Neuronal stem cell (in vitro differentiated cells): ENCODE measurements around the gene BCAS1.

Experiments used
- DNase-seq: peaks from one replicate; pipeline ENCODE4 v3.0.0-alpha.2; 2013; ENCODE audit warnings: low spot score
- H2AFZ ChIP-seq: one replicate; pipeline ENCODE4 v1.6.1; 2013; ENCODE audit warnings: mild to moderate bottlenecking, low read length, inconsistent platforms
- H2AK5ac ChIP-seq: 2 replicates; pipeline ENCODE4 v1.6.1; 2013; ENCODE audit warnings: low read depth, mild to moderate bottlenecking, inconsistent platforms, low read length, moderate library complexity, mixed read lengths
- H2BK120ac ChIP-seq: 2 replicates; pipeline ENCODE4 v1.6.1; 2013; ENCODE audit warnings: low read depth, mild to moderate bottlenecking, inconsistent platforms, low read length, moderate library complexity, mixed read lengths
- H2BK12ac ChIP-seq: one replicate; pipeline ENCODE4 v1.6.1; 2013; ENCODE audit warnings: low read length, inconsistent platforms
- H2BK15ac ChIP-seq: 2 replicates; pipeline ENCODE4 v1.6.1; 2013; ENCODE audit warnings: mild to moderate bottlenecking, low read length, inconsistent platforms, mixed read lengths
- H2BK5ac ChIP-seq: one replicate; pipeline ENCODE4 v1.6.1; 2013; ENCODE audit warnings: inconsistent platforms, mild to moderate bottlenecking, low read length, moderate library complexity
- H3K14ac ChIP-seq: one replicate; pipeline ENCODE4 v1.6.1; 2013; ENCODE audit warnings: low read length, inconsistent platforms
- H3K18ac ChIP-seq: 2 replicates; pipeline ENCODE4 v1.6.1; 2013; ENCODE audit warnings: low read length, inconsistent platforms
- H3K23ac ChIP-seq: 2 replicates; pipeline ENCODE4 v1.6.1; 2013; ENCODE audit warnings: low read depth, mild to moderate bottlenecking, mixed read lengths, low read length, inconsistent platforms; ENCODE audit not compliant: poor library complexity
- H3K27ac ChIP-seq: replicated peaks from 3 replicates; pipeline ENCODE4 v1.5.1; 2013; ENCODE audit warnings: low read length, inconsistent platforms
- H3K27me3 ChIP-seq, 3 experiments: 2 replicates each; pipeline ENCODE4 v1.6.1; 2013; ENCODE audit warnings: low read length in 3 of 3, mild to moderate bottlenecking in 2 of 3, inconsistent platforms in 1 of 3, low read depth in 1 of 3, mixed read lengths in 1 of 3, moderate library complexity in 1 of 3; ENCODE audit not compliant: control insufficient read depth in 3 of 3, insufficient read depth in 3 of 3
- H3K36me3 ChIP-seq, 2 donors: replicated peaks in 1 of 2; 2 replicates each; pipeline ENCODE4 v1.6.1; 2013; ENCODE audit warnings: low read length in 2 of 2; ENCODE audit not compliant: control insufficient read depth in 2 of 2, insufficient read depth in 2 of 2
- H3K4ac ChIP-seq: 2 replicates; pipeline ENCODE4 v1.6.1; 2013; ENCODE audit warnings: inconsistent platforms, mild to moderate bottlenecking, low read length, moderate library complexity
- H3K4me1 ChIP-seq, 2 donors: 1 replicate in 1 of 2; 2 replicates in 1 of 2; pipeline ENCODE4 v1.6.1; 2013; ENCODE audit warnings: low read length in 2 of 2, low read depth in 1 of 2; ENCODE audit not compliant: control insufficient read depth in 2 of 2, insufficient read depth in 1 of 2
- H3K4me2 ChIP-seq: one replicate; pipeline ENCODE4 v1.6.1; 2013; ENCODE audit warnings: mild to moderate bottlenecking, low read length, inconsistent platforms; ENCODE audit not compliant: insufficient read depth, poor library complexity, severe bottlenecking
- H3K4me3 ChIP-seq, 2 donors: 2 replicates each; pipeline ENCODE4 v1.5.1; 2013; ENCODE audit warnings: low read length in 2 of 2, mild to moderate bottlenecking in 2 of 2, inconsistent platforms in 1 of 2, moderate library complexity in 1 of 2
- H3K79me1 ChIP-seq: one replicate; pipeline ENCODE4 v1.6.1; 2013; ENCODE audit warnings: low read depth, mild to moderate bottlenecking, inconsistent platforms, low read length, moderate library complexity
- H3K9ac ChIP-seq: one replicate; pipeline ENCODE4 v1.6.1; 2013; ENCODE audit warnings: mild to moderate bottlenecking, low read depth, low read length, inconsistent platforms; ENCODE audit not compliant: poor library complexity
- H3K9me3 ChIP-seq, 2 donors: replicated peaks in 1 of 2; 2 replicates each; pipeline versions ENCODE3 to v1.6.1; 2013; ENCODE audit warnings: low read length in 2 of 2, mild to moderate bottlenecking in 2 of 2, inconsistent platforms in 1 of 2, low read depth in 1 of 2, mixed read lengths in 1 of 2, moderate library complexity in 1 of 2; ENCODE audit not compliant: control insufficient read depth in 2 of 2, insufficient read depth in 1 of 2
- H4K8ac ChIP-seq: one replicate; pipeline ENCODE4 v1.6.1; 2013; ENCODE audit warnings: low read depth, mild to moderate bottlenecking, inconsistent platforms, low read length, moderate library complexity
- H4K91ac ChIP-seq: one replicate; pipeline ENCODE4 v1.6.1; 2013; ENCODE audit warnings: low read length, low read depth, mild to moderate bottlenecking, inconsistent platforms; ENCODE audit not compliant: poor library complexity
- WGBS, 2 donors: extraction: QIAGEN DNeasy Blood & Tissue Kit; methylation state at CpG; one replicate each; pipeline ENCODE4 v1.1.7; 2013; ENCODE audit warnings: missing lambda C conversion rate in 2 of 2, mixed read lengths in 1 of 2; ENCODE audit not compliant: insufficient read length in 2 of 2, insufficient replicate concordance in 1 of 2; ENCODE audit errors: extremely low coverage in 2 of 2; 5-methylcytosine and 5-hydroxymethylcytosine counted together

The BCAS1 gene

DNA sequence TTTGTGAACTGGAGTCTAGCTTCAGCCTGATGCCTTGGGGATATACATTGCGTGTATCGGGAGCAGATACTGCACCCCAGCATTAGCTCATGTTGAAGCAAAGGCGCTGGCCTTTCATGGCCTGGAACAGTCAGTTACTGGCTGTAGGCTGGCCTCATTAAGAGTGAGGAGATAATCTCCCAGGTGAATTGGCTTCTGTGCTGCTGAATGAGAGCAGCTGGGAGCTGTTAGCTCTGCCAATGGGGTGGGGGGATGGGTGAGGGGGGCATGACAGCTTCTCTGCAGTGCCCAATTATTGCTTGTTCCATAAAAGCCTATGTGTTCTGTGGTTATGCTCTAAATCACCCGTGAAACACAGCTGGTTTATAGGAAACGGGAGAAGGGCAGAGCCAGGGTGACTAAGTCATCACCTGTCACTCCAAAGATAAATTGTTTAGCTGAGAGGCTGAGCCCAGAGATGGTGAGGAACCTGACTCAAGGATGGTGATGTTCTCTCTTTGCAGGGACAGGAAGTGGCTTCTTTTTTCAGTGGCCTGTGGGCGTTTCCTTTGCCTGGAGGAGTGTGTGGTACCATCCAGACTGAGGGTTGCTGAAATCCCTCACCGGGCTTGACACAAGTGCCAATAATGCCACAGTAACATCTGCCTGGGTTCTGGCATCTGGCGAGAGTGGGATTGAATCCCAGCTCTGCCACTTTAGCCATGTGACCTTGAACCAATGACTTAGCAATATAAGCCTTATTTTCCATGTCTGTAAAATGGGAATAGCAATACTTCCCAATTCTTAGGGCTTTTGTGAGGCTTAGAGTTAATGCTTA lies 170.8 kb downstream of the BCAS1 start:
- peak overlapping the region; percentile 6 for H2AFZ ChIP-seq
- H3K4me1 ChIP-seq: peaks cover 9 to 28% of the 10 kb centered on the region in 2 donors
- no peaks in the 10 kb centered on the region for H3K27me3 ChIP-seq
- H3K36me3 ChIP-seq: no peaks in the 10 kb centered on the region
- WGBS, 2 donors: no CpG with 5 or more reads among the region's 8 CpGs
- H3K4me3 ChIP-seq: no peak overlapping the region
- H4K8ac ChIP-seq: no peak overlapping the region
- no peak overlapping the region for H2BK120ac ChIP-seq
- no peak overlapping the region for H2BK12ac ChIP-seq
- H3K14ac ChIP-seq: no peak overlapping the region
- no peak overlapping the region for H3K9ac ChIP-seq
- H3K27ac ChIP-seq: peak overlapping the region; percentile 63
- H3K79me1 ChIP-seq: no peaks in the 10 kb centered on the region
- no peak overlapping the region for H2AK5ac ChIP-seq
- no peak overlapping the region for H3K4ac ChIP-seq
- H2BK5ac ChIP-seq: no peak overlapping the region
- H2BK15ac ChIP-seq: no peak overlapping the region
- no peak overlapping the region for H3K4me2 ChIP-seq
- no peak overlapping the region for H4K91ac ChIP-seq
- H3K9me3 ChIP-seq: no peaks in the 10 kb centered on the region
- H3K18ac ChIP-seq: peak overlapping the region; percentile 11
- DNase-seq: no peak
- H3K23ac ChIP-seq: no peak overlapping the region

DNA sequence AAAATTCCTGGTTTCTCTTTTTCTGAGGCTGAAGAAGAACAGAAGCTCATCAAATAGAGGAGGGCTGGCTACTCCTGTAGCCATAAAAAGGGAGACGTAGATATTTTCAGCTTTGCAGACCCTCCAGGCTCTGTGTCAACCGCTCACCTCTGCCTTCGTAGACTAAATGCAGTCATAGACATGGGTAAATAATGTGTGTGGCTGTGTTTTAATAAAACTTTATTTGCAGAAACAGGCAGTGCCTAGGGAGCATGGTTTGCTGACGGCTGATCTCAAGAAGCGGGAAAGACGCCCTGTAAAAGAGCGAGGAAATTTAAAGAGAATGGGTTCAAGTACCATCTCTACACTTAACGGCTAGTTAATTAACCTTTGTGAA lies 171.8 kb downstream of the BCAS1 start:
- Histone ChIP-seq H2BK5ac (no peak overlapping the region), H3K9ac (no peak overlapping the region), H3K27me3 (no peaks in the 10 kb centered on the region), H3K18ac (no peak overlapping the region), H3K36me3 (no peaks in the 10 kb centered on the region), H2BK15ac (no peak overlapping the region), H4K8ac (no peak overlapping the region), H3K4ac (no peak overlapping the region), H2BK120ac (no peak overlapping the region), H3K27ac (peak overlapping the region; percentile 70), H3K4me1 (peaks cover 9 to 29% of the 10 kb centered on the region in 2 donors), H2AK5ac (no peak overlapping the region), H2BK12ac (no peak overlapping the region), H3K79me1 (no peaks in the 10 kb centered on the region), H3K9me3 (no peaks in the 10 kb centered on the region), H3K23ac (no peak overlapping the region), H3K4me3 (no peak overlapping the region), H2AFZ (peak overlapping the region; percentile 84), H3K14ac (no peak overlapping the region), H3K4me2 (no peak overlapping the region), H4K91ac (no peak overlapping the region)
- no peak for DNase-seq
- no CpG with 5 or more reads among the region's 8 CpGs for WGBS, 2 donors

DNA sequence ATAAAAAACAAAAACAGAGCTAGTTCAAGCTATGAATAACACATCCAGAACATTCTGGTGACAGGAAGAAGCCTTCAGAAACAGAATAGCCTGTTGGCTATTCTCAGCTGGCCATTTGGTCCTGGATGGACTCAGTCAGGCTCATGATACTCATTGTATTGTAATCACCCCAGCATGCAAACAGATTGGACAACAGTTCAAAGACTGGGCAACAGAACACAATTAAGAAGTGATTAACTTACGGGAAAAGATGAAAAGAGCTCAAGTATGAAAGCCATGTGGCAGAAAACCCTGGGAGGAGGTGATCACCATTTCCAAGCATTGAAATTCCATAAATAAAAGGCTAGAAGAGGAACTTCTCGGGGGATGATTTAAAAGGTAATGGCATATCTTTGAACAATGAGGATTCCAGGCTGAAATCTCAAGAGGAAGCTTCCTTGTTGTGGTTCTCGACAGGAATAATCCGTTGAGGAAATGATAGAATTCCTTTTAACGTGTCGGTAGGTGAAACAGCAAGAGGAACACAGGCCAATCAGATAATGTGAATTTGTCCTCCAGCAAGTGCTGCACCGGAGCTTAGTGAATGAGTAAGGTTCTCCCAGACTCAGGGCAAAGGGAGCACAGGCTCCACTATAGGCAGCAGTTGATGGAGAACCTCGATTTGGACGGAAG lies 172.4 kb downstream of the BCAS1 start:
- H3K9me3 ChIP-seq: no peaks in the 10 kb centered on the region
- no peak overlapping the region for H3K9ac ChIP-seq
- no peak overlapping the region for H4K8ac ChIP-seq
- H2BK5ac ChIP-seq: no peak overlapping the region
- H2AFZ ChIP-seq: peak overlapping the region; percentile 84
- H3K14ac ChIP-seq: no peak overlapping the region
- H3K18ac ChIP-seq: no peak overlapping the region
- no peaks in the 10 kb centered on the region for H3K79me1 ChIP-seq
- H3K4me3 ChIP-seq: no peak overlapping the region
- H2AK5ac ChIP-seq: no peak overlapping the region
- H3K4me2 ChIP-seq: no peak overlapping the region
- H3K27ac ChIP-seq: peak overlapping the region; percentile 70
- no peak overlapping the region for H2BK12ac ChIP-seq
- peaks cover 13 to 32% of the 10 kb centered on the region in 2 donors for H3K4me1 ChIP-seq
- no peak overlapping the region for H3K4ac ChIP-seq
- H2BK120ac ChIP-seq: no peak overlapping the region
- no peak overlapping the region for H3K23ac ChIP-seq
- no CpG with 5 or more reads among the region's 9 CpGs for WGBS, 2 donors
- DNase-seq: no peak
- no peaks in the 10 kb centered on the region for H3K36me3 ChIP-seq
- H3K27me3 ChIP-seq: no peaks in the 10 kb centered on the region
- no peak overlapping the region for H2BK15ac ChIP-seq
- no peak overlapping the region for H4K91ac ChIP-seq

DNA sequence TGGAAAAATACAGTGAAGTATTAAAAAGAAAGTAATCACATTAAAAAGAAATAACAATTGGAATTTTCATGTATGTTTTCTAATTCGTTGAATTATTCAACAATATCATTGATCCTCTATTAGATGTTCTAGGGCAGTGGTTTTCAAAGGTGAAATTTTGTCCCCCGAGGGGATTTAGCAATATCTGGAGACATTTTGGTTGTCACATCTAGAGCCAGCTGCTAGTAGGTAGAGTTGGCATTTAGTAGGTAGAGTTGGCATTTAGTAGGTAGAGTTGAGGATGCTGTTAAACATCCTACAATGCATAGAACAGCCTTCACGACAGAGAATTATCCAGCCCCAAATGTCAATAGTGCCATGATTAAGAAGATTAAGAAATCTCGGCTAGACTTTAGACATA lies 173.7 kb downstream of the BCAS1 start:
- Histone ChIP-seq H2BK5ac (no peak overlapping the region), H2BK120ac (no peak overlapping the region), H3K4me2 (no peak overlapping the region), H3K9ac (no peak overlapping the region), H3K4me1 (peaks cover 17 to 33% of the 10 kb centered on the region in 2 donors), H3K14ac (no peak overlapping the region), H3K23ac (no peak overlapping the region), H2AK5ac (no peak overlapping the region), H4K91ac (no peak overlapping the region), H3K18ac (no peak overlapping the region), H2AFZ (no peak overlapping the region), H3K4ac (no peak overlapping the region), H3K36me3 (no peaks in the 10 kb centered on the region), H3K9me3 (no peaks in the 10 kb centered on the region), H3K79me1 (no peaks in the 10 kb centered on the region), H4K8ac (no peak overlapping the region), H3K4me3 (no peak overlapping the region), H3K27me3 (no peaks in the 10 kb centered on the region), H3K27ac (no peak overlapping the region), H2BK15ac (no peak overlapping the region), H2BK12ac (no peak overlapping the region)
- no peak for DNase-seq
- WGBS, 2 donors: no CpG with 5 or more reads among the region's 4 CpGs
